GM19240 (cell line): ENCODE data around the gene B3GNT2.

Source experiments
- DNase-seq: peaks from one replicate; pipeline ENCODE4 v3.0.0; 2011; ENCODE audit warnings: low spot score; ENCODE audit not compliant: insufficient read length

B3GNT2 gene

GRCh38 chr2:62203459-62203858 lies 7.5 kb downstream of the B3GNT2 start:
- no peak for DNase-seq

GRCh38 chr2:62204998-62205496 lies 9.1 kb downstream of the B3GNT2 start:
- no peak for DNase-seq

- DNase-seq, result no peak
These were observed 9.6 kb downstream of the B3GNT2 start for GRCh38 chr2:62205554-62205953.

GRCh38 chr2:62206024-62206423 lies 10.1 kb downstream of the B3GNT2 start:
- no peak for DNase-seq

GRCh38 chr2:62207491-62207890 lies 11.6 kb downstream of the B3GNT2 start:
- no peak for DNase-seq

GRCh38 chr2:62208074-62208757 lies 12.3 kb downstream of the B3GNT2 start:
- no peak for DNase-seq

GRCh38 chr2:62208758-62209114 lies 12.8 kb downstream of the B3GNT2 start:
- DNase-seq, result no peak

GRCh38 chr2:62209427-62209991 lies 13.6 kb downstream of the B3GNT2 start:
- no peak for DNase-seq

- DNase-seq, result no peak
These were observed 19.6 kb downstream of the B3GNT2 start for GRCh38 chr2:62215306-62216064.

- DNase-seq, result no peak
These were observed 20.2 kb downstream of the B3GNT2 start for GRCh38 chr2:62216113-62216512.

- no peak for DNase-seq
These were observed 20.7 kb downstream of the B3GNT2 start for GRCh38 chr2:62216616-62217015.

- no peak for DNase-seq
These were observed 21.5 kb downstream of the B3GNT2 start for GRCh38 chr2:62217421-62217820.

GRCh38 chr2:62217970-62218369 lies 22.1 kb downstream of the B3GNT2 start:
- no peak for DNase-seq

- DNase-seq, result no peak
These were observed 23.7 kb downstream of the B3GNT2 start for GRCh38 chr2:62219407-62220159.

- no peak for DNase-seq
These were observed 25.2 kb downstream of the B3GNT2 start for GRCh38 chr2:62221141-62221540.

GRCh38 chr2:62222171-62222570 lies 26.3 kb downstream of the B3GNT2 start:
- no peak for DNase-seq

GRCh38 chr2:62222674-62223073 lies 26.8 kb downstream of the B3GNT2 start:
- DNase-seq, result no peak

- no peak for DNase-seq
These were observed 29.1 kb downstream of the B3GNT2 start for GRCh38 chr2:62224976-62225375.

- no peak for DNase-seq
These were observed 31.6 kb downstream of the B3GNT2 start for GRCh38 chr2:62227386-62228075.

- no peak for DNase-seq
These were observed 33.2 kb downstream of the B3GNT2 start for GRCh38 chr2:62229082-62229605.

- no peak for DNase-seq
These were observed 35.6 kb downstream of the B3GNT2 start for GRCh38 chr2:62231541-62231940.
